ENCODE measurements around the gene PRKCB.

Gene PRKCB

GRCh38 chr16:23835390-23836077 is at the start of gene PRKCB:
Gene PRKCB, plus strand, starts transcription at chr16:23835983.
- peak; percentile 94 to 99 (median 97) for DNase-seq

DNA sequence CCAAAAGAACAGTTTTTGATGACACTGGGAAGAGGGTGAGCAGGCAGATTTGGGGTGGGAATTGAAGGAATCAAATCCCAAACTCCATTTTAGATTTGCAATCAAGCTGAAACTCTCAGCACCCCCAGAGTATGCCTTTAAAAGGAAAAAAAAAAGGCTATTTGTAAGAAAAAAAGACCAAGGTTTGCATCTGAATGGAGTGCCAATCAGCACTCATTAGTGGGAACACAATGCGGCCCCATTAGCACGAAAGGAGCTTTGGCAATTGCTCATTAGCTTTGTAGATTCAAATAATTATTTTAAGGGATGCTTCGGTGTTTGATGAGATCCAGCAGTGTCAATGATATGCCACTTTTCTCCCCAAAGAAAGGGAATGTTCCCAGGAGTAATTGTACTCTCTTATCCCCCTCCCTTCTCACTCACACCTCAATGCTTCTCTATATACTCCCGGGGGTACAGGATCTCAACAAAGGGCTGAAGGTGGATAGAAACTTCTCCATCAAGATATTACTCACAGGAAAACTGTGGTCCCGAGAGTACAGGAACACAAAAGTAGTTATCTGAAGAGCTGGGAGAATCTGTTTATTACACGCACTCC is 48.7 kb upstream of the PRKCB start:
- no peak for DNase-seq

DNA sequence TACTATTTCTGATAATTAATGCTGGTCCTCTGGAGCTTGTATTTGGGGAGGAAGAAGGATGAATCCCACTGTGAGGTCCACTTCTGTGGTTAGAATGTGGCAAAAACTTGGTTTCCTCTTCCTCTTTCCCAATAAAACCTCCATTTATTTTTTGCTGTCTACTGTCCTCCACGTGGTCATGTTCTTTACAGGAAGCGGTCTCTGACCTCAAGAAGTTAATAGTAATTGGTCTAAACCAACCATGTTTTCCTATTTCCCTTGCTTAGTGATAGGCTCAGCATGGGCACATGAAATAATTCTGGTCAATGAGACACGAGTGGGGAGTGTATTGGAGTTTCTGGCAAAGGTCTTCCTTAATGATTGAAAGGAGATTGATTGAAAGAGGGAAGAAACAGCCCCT is 47.1 kb upstream of the PRKCB start:
- peak; percentile 34 to 53 (median 52) for DNase-seq

DNA sequence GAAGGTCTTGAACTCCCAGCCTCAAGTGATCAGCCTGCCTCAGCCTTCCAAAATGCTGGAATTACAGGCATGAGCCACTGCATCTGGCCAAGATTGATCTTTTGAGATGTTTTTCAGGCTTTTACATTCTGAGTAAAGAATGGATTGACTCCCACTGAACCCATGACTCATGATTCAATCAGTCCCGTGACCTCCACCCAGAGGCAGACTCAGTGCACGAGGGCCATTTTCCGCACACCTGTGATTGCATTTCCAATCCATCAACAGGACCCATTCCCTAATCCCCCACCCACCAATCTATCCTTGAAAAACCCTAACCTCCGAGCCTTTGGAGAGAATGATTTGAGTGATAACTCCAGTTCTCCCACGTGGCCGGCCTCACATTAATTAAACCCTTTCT is 40.4 kb upstream of the PRKCB start:
- DNase-seq, result no peak

- DNase-seq, result no peak
Measured at GRCh38 chr16:23796941-23797340, 38.8 kb upstream of the PRKCB start.

DNA sequence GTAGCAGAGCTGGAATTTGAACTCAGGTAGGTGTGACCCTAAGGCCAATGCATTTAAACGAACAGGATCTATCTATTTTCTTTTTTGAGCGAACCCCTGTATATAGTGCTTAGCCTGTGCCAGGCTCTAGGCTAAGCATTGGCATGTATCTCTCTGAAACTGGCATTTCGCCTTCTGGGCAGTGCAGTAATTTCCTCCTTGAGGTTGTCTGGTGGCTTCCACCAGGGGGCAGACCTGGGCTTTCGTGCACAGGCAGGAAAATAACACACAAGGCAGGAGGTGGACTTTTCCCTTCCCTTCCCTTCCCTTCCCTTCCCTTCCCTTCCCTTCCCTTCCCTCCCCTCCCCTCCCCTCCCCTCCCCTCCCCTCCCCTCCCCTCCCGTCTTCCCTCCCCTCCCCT is 34.4 kb upstream of the PRKCB start:
- peak; percentile 77 to 92 (median 89) for DNase-seq

DNA sequence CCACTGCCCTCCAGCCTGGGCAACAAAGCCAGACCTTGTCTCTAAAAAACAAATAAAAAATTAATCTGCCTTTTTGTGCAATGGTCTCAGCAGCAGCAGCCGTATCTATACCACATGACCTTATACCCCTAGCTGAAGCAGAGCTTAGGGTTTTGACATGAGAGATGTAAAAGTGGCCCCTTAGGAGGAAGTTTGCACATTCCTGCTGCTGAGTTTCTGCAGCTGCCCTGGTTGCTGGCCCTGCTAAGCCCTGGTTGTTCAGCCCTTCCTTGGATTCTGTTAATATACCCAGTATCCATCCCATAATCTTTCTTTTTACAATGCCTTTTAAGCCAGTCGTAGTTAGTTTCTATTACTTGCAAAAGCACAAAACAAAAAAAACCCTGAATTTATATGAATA is 33.0 kb upstream of the PRKCB start:
- no peak for DNase-seq

DNA sequence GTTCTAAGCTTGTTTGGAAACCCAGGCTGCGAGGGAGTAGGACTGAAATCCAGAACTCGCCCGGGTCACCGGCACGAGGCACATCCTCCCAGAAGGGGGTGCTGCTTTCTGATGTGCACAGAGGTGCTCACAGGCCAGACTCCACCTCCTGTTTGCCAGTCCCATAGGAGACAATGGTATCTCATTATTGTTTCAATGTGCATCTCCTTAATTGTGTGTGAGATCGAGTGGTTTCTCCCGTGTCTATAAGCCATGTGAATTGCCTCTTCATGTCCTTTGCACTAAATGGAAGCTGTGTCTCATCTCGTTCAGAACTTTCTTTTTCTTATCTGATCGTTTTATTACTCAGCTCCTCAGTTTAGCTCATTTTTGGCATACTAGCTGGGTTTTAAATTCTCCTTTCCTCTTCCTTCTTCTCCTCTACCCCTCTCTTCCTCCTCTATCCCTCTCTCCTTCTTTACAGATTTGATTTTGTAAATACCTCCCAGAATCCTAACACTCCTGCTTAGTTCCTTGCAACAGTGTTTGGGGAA is 32.1 kb upstream of the PRKCB start:
- peak; percentile 73 to 83 (median 79) for DNase-seq

- peak; percentile 23 to 84 (median 84) for DNase-seq
Measured at GRCh38 chr16:23807028-23807427, 28.8 kb upstream of the PRKCB start.

DNA sequence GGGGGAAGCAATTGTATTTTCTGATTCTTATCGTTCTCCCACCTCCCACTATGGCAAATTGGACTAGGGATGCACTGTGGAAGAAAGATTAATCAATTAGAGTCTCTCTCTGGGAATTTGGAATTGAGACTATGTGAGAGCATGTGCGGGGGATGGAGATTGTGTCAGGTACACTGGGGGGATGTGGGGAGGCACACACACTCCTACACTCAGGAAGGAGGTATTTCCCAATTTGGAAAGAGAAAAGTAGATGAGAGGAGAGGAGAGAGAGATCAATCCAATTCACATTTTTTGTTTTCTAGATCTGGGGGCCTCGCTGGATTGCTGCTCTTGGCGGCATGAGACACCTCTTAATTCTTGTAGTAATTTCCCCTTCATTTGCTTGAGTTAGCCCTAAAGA is 14.3 kb upstream of the PRKCB start:
- no peak for DNase-seq

DNA sequence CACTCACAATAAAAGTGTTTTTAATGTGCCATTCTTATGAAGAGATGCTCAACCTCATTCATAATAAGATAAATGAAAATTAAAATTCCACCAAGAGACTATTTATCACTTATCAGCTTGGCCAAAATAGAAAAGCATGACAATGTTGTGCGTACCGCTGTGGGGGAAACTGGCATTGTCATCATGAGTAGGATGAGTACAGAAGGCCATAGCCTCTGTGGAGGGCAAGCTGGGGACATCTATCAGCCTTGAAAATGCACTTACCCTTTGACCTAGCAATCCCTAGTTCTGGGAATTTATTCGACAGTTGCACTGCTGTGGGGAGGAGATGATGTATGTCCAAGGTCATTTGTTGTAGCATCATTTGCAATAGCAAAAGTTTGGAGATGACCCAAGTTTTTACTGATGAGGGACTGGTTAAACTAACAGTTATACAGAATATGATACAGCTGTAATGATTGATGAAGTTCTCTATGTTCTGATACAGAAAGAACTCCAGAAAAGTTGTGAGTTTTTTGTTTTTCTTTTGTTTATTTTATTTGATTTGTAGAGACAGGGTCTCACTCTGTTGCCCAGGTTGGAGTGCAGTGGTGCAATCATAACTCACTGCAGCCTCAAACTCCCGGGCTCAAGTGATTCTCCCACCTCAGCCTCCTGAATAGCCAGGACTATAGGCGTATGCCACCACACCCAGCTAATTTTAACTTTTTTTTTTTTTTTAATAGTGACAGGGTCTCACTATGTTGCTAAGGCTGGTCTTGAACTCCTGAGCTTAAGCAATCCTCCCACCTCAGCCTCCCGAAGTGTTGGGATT is 13.7 kb upstream of the PRKCB start:
- DNase-seq, result no peak

DNA sequence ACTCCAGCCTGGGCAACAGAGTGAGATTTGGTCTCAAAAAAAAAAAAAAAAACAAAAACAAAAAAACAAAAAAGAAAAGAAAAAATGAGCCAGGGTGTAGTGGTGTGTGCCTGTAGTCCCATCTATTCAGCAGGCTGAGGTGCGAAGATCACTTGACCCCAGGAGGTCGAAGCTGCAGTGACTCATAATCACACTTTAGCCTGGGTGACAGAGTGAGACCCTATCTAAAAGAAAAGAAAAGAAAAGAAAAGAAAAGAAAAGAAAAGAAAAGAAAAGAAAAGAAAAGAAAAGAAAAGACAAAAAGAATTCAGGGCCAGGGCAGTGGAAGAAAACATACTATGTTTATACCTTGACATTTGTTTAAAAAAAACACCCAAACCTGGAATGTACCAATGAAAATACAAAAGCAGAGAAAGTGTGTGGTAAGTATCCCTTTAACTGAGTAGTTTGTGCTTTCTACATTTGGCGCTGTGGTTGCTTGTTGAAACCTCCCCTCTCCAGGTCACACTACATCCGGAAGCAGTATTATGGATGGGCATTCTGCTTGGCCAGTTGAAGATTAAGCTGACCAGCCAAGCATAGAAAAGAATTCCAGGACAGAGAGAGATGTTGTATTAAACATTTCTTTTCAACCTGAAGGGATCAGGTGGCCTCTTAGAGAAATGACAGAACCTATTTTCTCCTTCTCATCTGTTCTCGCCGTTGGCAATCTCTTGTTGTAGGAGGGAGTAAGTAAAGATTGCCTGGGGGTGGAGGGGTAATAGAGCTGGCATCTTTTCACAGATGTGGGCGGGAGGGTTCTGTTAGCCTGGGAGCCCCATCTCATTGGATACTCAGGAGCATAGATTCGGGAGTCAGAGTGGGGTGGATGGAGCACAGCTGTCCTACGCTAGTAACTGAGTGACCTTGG is 12.1 kb upstream of the PRKCB start:
- no peak for DNase-seq

DNA sequence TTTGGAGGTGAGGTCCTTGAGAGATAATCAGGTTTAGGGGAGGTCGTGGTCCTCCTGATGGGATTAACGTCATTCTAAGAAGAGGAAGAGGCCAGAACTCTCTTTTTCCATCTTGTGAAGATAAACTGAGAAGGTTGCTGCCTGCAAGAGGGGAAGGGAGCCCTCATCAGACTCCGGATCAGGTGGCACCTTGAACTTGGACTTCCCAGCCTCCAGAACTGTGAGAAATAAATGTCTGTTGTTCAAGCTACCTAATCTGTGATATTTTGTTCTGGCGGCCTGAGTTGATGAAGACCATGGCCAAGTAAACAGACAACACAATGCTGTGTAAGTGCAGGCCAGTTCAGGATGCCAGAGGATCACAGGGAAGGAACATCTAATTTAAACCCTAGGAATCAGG is 10.9 kb upstream of the PRKCB start:
- no peak for DNase-seq

GRCh38 chr16:23826528-23827045 is 9.2 kb upstream of the PRKCB start:
- peak; percentile 56 to 75 (median 63) for DNase-seq

DNA sequence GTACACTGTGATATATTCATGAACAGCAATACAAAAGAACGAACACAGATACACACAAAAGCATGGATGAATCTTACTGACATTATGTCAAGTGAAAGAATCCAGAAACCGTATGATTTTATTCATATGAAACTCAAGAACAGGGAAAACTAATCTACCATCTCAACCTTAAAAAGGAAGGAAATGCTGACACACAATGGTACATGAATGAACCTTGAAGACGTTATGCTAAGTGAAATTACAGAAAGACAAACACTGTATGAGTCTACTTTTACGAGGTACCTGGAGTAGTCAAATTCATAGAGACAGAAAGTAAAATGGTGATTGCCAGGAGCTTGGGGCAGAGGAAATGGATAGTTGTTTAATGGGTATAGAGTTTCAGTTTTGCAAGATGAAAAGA is 8.7 kb upstream of the PRKCB start:
- DNase-seq, result no peak

GRCh38 chr16:23829454-23829853 is 6.3 kb upstream of the PRKCB start:
- DNase-seq, result no peak

DNA sequence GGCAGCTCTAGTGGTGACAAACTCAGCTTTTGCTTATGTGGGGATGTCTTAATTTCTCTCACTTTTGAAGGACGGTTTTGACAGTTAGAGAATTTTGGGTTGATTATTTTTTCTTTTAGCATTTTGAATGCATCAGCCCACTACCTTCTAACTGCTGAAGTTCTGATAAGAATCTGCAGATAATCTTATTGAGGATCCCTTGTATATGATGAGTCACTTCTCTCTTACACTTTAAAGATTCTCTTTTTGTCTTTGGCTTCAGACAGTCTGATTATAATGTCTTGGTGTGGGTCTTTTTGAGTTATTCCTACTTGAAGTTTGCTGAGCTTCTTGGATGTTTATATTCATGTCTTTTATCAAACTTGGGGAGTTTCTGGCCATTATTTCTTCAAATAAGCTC is 5.5 kb upstream of the PRKCB start:
- no peak for DNase-seq

DNA sequence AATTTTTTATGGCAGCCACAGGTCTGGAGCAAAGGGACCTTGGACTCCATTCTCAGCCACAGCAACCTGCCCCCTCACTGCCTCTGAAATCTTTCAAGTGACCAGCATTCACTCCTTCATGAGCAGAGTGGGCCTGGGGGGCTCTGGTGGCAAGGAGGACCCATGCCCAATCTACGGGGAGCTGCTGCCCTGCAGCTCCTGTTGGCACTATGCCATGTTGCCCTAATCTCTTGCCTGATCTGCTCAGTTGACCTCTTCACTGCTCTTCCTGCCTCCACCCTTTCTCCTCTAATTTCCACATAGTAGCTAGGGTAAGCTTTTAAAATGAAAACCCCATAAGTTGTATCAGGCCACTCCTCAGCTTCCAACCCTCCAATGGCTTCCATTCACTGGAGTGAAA is 2.9 kb upstream of the PRKCB start:
- no peak for DNase-seq

DNA sequence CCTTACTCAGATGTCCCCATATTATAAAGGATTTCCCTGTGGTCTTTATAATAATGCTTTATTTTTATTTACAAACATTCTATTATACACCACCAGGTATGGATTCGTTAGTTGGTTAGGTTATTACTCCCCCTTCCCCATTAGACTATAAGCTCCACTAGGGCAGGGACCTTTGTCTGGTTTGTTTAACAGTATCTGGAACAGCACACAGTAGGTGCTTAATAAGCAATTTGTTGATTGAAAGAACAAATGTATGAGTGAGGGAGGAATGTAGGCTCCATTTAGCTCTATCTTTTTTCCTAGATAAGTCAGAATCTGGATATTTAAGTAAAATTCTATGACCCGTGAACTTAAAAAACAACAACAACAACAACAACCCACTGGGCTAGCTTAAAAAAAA is 2.3 kb upstream of the PRKCB start:
- DNase-seq, result no peak

DNA sequence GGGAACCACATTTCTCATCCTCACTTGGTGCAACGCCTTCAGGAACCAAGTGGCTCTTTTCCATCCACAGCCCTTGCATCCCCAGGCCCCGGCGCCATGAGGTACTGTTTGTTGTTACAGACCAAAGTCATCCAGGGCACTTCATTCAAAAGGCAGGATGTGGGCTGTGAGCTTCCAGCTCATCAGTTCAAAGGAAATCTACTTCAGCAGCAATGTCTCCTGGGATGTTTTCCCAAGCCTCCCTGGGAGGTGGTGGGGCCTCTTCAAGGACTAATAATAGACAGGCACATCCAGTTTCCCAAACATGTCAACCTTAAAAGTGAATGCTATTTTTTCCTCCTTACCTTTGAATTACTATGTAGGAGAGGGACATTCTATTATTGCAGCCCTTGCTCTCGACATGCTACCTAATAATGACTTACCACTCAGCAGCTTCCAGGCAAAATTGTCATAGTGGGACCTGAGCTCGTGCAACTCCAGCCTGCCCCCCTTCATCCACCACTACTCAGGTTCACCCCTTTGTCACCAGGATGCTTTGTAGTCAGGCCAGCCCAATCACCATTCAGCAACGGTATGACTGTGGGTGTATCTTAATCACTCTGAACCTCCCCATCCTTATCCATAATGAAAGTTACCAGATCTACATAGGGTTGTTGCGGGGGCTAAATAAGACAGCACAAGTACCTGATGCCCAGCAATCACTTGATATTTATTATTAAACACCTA is 1.7 kb upstream of the PRKCB start:
- no peak for DNase-seq

DNA sequence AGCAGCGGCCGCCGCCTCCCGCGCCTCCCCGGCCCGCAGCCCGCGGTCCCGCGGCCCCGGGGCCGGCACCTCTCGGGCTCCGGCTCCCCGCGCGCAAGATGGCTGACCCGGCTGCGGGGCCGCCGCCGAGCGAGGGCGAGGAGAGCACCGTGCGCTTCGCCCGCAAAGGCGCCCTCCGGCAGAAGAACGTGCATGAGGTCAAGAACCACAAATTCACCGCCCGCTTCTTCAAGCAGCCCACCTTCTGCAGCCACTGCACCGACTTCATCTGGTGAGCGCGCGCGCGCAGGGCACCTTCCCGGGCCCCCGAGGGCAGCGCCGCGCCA is 258 bp downstream of the PRKCB start:
- DNase-seq, result no peak
